Keratinocyte (primary cell): Measurements from ENCODE around the gene MYLK3. TPM values are rescaled to one million over a fixed set of nuclear protein-coding genes. Genes with fewer than 3 reads are reported as not detected.

ENCODE experiments used
- DNase-seq: peaks from one replicate; pipeline ENCODE4 v3.0.0-alpha.2; 2011; ENCODE audit warnings: low read depth, missing footprints, low spot score
- FAIRE-seq: peaks from 2 replicates; lab custom pipeline; 2011; peaks lifted over from hg19 to GRCh38; lab: Jason Lieb, UNC
- H2AFZ ChIP-seq: 2 replicates; pipeline ENCODE4 v1.6.0; 2012; ENCODE audit warnings: low read length, control low read depth, inconsistent platforms; ENCODE audit not compliant: control insufficient read depth
- H3K27ac ChIP-seq: 2 replicates; pipeline ENCODE4 v1.5.1; 2011; ENCODE audit warnings: low read length; ENCODE audit not compliant: control insufficient read depth, insufficient read depth
- H3K27me3 ChIP-seq: 3 replicates; pipeline ENCODE4 v1.6.0; 2011; ENCODE audit warnings: low read length; ENCODE audit not compliant: control insufficient read depth, insufficient read depth; ENCODE audit errors: extremely low read depth
- H3K36me3 ChIP-seq, 2 experiments: 2 replicates in 1 of 2; 3 replicates in 1 of 2; pipeline ENCODE4 v1.5.1; 2011; ENCODE audit warnings: low read length in 2 of 2, mild to moderate bottlenecking in 1 of 2; ENCODE audit not compliant: control insufficient read depth in 2 of 2, insufficient read depth in 2 of 2; ENCODE audit errors: extremely low read depth in 1 of 2
- H3K4me1 ChIP-seq: 3 replicates; pipeline ENCODE4 v1.5.1; 2011; ENCODE audit warnings: low read length; ENCODE audit not compliant: control insufficient read depth, insufficient read depth; ENCODE audit errors: extremely low read depth
- H3K4me2 ChIP-seq: 3 replicates; pipeline ENCODE4 v1.6.0; 2011; ENCODE audit warnings: low read depth, low read length; ENCODE audit not compliant: control insufficient read depth, insufficient read depth; ENCODE audit errors: extremely low read depth
- H3K4me3 ChIP-seq, 3 experiments: fragments of 200-600 bp in 1 of 3; sonication (generic) in 1 of 3; 2 replicates in 2 of 3; 3 replicates in 1 of 3; pipeline ENCODE4 v1.5.1; 2011 to 2016; ENCODE audit warnings: low read length in 3 of 3, mild to moderate bottlenecking in 3 of 3, control low read depth in 2 of 3, inconsistent platforms in 1 of 3, low read depth in 1 of 3, mixed read lengths in 1 of 3, mixed run types in 1 of 3, moderate library complexity in 1 of 3; ENCODE audit not compliant: control insufficient read depth in 2 of 3, insufficient read depth in 2 of 3; ENCODE audit errors: extremely low read depth in 1 of 3
- H3K79me2 ChIP-seq: 2 replicates; pipeline ENCODE4 v1.6.0; 2012; ENCODE audit warnings: low read length; ENCODE audit not compliant: control insufficient read depth, insufficient read depth
- H3K9ac ChIP-seq: 3 replicates; pipeline ENCODE4 v1.6.0; 2011; ENCODE audit warnings: low read length; ENCODE audit not compliant: control insufficient read depth, insufficient read depth; ENCODE audit errors: extremely low read depth
- H3K9me1 ChIP-seq: 3 replicates; pipeline ENCODE4 v1.6.0; 2011; ENCODE audit warnings: low read length; ENCODE audit not compliant: control insufficient read depth, insufficient read depth; ENCODE audit errors: extremely low read depth
- H3K9me3 ChIP-seq: 2 replicates; pipeline ENCODE4 v1.5.1; 2012; ENCODE audit warnings: low read depth, low read length; ENCODE audit not compliant: control insufficient read depth
- H4K20me1 ChIP-seq: 3 replicates; pipeline ENCODE4 v1.6.0; 2011; ENCODE audit warnings: low read length; ENCODE audit not compliant: control insufficient read depth, insufficient read depth; ENCODE audit errors: extremely low read depth
- EZH2 ChIP-seq: IDR thresholded peaks from one replicate; pipeline ENCODE4 v1.6.1; 2012; ENCODE audit warnings: inconsistent platforms, mild to moderate bottlenecking, low read length, moderate library complexity
- dilution Hi-C: fragments of 300-500 bp; cut with MboI; formaldehyde crosslinking; loops from one replicate; pipeline ENCODE4 v1.7.0; 2020; ENCODE audit warnings: low sequenced_read_pairs; ENCODE audit not compliant: extremely low pct_ligation_motif_present
- polyA plus RNA-seq, 5 experiments: library from polyadenylated mRNA; depleted of rRNA in 3 of 5; stranded (reverse) in 3 of 5; stranded (forward) in 1 of 5; unstranded in 1 of 5; fragments of >200 nt; gene quantifications; 1 replicate in 1 of 5; 2 replicates in 3 of 5; 3 replicates in 1 of 5; pipeline versions ENCODE4 v1.2.1 to v1.2.3, GENCODE V29; 2011 to 2012; ENCODE audit warnings: missing spikeins in 2 of 5, low read depth in 1 of 5, low replicate concordance in 1 of 5
- TF ChIP-seq, protein P1 (sequence below), 3 experiments: IDR thresholded peaks in 1 of 3; conservative IDR thresholded peaks in 1 of 3; optimal IDR thresholded peaks in 1 of 3; 2 replicates in 2 of 3; 3 replicates in 1 of 3; pipeline versions ENCODE3 to v1.5.1; 2011; ENCODE audit warnings: low read length in 3 of 3, mild to moderate bottlenecking in 3 of 3, moderate library complexity in 2 of 3, control low read depth in 1 of 3, inconsistent platforms in 1 of 3; ENCODE audit not compliant: insufficient read depth in 2 of 3; ENCODE audit errors: extremely low read depth in 1 of 3

MYLK3 gene
- polyA plus RNA-seq, 1 donor (not counting 4 experiments of a cell fraction or from before 2014, with no cell fraction given): 0.03 TPM

DNA sequence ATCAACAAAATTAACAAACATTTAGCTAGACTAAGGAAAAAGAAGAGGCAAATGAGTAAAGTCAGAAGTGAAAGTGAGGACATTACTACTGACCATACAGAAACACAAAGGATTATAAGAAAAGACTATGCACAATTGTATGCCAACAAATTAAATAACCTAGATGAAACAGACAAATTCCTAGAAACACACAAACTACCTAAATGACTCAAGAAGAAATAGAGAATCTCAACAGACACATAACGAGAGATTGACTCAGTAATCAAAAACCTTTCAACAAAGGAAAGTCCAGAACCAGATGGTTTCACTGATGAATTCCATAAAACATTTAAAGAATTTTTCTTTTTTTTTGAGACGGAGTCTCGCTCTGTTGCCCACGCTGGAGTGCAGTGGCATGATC is 35.7 kb upstream of the MYLK3 start:
- Histone ChIP-seq H3K4me3 (no peak overlapping the region), H3K4me1 (peaks cover 6% of the 10 kb centered on the region), H3K27ac (no peak overlapping the region), H3K27me3 (no peaks in the 10 kb centered on the region), H3K9me1 (no peaks in the 10 kb centered on the region), H4K20me1 (no peaks in the 10 kb centered on the region), H3K79me2 (no peaks in the 10 kb centered on the region), H2AFZ (no peak overlapping the region), H3K9me3 (no peaks in the 10 kb centered on the region), H3K36me3 (no peaks in the 10 kb centered on the region), H3K4me2 (no peak overlapping the region), H3K9ac (no peak overlapping the region)
- FAIRE-seq: no peak
- no peak for DNase-seq
- TF ChIP-seq, protein P1, sequence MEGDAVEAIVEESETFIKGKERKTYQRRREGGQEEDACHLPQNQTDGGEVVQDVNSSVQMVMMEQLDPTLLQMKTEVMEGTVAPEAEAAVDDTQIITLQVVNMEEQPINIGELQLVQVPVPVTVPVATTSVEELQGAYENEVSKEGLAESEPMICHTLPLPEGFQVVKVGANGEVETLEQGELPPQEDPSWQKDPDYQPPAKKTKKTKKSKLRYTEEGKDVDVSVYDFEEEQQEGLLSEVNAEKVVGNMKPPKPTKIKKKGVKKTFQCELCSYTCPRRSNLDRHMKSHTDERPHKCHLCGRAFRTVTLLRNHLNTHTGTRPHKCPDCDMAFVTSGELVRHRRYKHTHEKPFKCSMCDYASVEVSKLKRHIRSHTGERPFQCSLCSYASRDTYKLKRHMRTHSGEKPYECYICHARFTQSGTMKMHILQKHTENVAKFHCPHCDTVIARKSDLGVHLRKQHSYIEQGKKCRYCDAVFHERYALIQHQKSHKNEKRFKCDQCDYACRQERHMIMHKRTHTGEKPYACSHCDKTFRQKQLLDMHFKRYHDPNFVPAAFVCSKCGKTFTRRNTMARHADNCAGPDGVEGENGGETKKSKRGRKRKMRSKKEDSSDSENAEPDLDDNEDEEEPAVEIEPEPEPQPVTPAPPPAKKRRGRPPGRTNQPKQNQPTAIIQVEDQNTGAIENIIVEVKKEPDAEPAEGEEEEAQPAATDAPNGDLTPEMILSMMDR (optimal IDR thresholded peaks at IDR 0.05 in 1 of 3, IDR thresholded peaks at IDR 0.05 in 1 of 3, conservative IDR thresholded peaks at IDR 0.05 in 1 of 3; ENCODE audit: extremely low read depth in 1 of 3, insufficient read depth in 2 of 3, low read length in 3 of 3): no peak
- TF ChIP-seq EZH2: no peak
- dilution Hi-C loops: no loop called here

DNA sequence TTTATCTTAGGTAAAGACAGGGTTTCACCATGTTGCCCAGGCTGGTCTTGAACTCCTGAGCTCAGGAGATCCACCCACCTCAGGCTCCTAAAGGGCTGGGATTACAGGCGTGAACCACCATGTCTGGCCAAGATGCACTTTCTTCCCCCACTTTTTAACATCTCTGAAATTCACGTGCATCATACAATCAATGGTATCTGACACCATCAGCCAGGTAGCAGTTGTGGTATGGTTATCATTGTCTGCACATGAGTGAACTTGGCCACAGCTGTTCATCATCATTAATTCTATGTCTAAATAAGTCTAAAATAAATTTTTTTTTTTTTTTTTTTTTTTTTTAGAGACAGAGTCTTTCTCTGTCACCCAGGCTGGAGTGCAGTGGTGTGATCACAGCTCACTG is 34.2 kb upstream of the MYLK3 start:
- H3K36me3 ChIP-seq: no peaks in the 10 kb centered on the region
- no peak for DNase-seq
- TF ChIP-seq EZH2: no peak
- TF ChIP-seq, protein P1 (optimal IDR thresholded peaks at IDR 0.05 in 1 of 3, IDR thresholded peaks at IDR 0.05 in 1 of 3, conservative IDR thresholded peaks at IDR 0.05 in 1 of 3; ENCODE audit: extremely low read depth in 1 of 3, insufficient read depth in 2 of 3, low read length in 3 of 3): no peak
- no peaks in the 10 kb centered on the region for H3K27me3 ChIP-seq
- no peaks in the 10 kb centered on the region for H3K9me1 ChIP-seq
- H3K4me2 ChIP-seq: no peak overlapping the region
- no peaks in the 10 kb centered on the region for H3K79me2 ChIP-seq
- no peaks in the 10 kb centered on the region for H3K9me3 ChIP-seq
- dilution Hi-C loops: no loop called here
- no peaks in the 10 kb centered on the region for H4K20me1 ChIP-seq
- H3K4me1 ChIP-seq: peaks cover 6% of the 10 kb centered on the region
- H3K9ac ChIP-seq: no peak overlapping the region
- no peak overlapping the region for H3K27ac ChIP-seq
- no peak for FAIRE-seq
- H2AFZ ChIP-seq: no peak overlapping the region
- H3K4me3 ChIP-seq: no peak overlapping the region
